Fibroblast of skin of left biceps (primary cell): Measurements from ENCODE around the gene TRPM8.

ENCODE experiments used
- DNase-seq, 2 experiments: peaks; one replicate each; pipeline ENCODE4 v3.0.0-alpha.2; 2013; ENCODE audit warnings: low read depth in 2 of 2

The TRPM8 gene

DNA sequence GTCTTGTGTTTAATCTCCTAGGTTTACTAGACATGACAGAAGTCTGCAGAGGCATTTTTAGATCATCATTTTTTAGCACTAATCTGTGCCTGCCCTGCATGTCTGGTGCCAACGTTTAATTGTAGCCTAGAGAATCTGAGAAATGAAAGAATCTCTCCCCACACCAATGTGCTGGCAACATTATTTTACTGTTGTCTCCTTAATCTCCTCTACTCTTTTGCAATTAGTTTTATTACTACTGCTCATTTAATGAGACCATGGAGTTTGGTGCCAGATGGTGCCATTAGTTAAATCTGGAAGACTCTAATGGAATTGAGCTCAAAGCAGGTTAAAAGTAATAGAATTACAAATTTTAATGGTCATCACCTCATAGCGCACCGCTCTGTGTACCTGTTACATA lies 129.3 kb downstream of the TRPM8 start:
- DNase-seq, result no peak

DNA sequence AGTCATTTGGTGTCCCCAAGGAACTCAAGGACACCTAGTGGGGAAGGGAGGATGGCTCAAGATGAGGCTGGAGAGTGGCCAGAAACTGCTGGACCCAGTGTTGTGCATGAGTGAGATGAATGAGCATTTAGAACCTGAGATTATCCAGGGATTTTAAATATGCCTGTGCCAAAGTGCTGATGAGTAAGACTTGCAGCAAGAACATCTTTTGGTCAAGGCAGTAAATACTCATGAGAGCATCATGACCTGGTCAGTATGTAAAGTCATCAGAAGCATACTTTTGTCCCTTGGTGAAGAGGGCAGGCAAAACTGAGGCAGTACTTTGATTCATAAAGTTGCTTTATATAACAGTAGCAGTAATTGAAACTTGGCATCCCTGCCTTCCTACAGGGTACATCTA lies 130.2 kb downstream of the TRPM8 start:
- no peak for DNase-seq

DNA sequence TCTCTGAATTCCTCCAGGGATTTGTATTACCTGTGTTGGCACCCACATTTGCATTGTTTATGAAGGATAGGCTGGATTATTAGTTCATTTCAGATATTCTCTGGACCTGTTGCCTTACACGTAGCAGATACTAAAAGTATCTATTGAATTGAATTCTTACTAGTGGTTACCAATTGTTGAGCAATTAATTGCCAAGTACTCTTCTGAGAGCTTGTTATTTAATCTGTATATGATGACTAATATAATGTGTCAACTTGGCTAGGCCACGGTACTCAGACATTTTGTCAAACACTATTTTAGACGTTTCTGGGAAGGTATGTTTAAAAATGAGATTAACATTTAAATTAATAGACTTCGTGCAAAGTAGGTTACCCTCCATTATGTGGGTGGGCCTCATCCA lies 130.9 kb downstream of the TRPM8 start:
- DNase-seq, result no peak

DNA sequence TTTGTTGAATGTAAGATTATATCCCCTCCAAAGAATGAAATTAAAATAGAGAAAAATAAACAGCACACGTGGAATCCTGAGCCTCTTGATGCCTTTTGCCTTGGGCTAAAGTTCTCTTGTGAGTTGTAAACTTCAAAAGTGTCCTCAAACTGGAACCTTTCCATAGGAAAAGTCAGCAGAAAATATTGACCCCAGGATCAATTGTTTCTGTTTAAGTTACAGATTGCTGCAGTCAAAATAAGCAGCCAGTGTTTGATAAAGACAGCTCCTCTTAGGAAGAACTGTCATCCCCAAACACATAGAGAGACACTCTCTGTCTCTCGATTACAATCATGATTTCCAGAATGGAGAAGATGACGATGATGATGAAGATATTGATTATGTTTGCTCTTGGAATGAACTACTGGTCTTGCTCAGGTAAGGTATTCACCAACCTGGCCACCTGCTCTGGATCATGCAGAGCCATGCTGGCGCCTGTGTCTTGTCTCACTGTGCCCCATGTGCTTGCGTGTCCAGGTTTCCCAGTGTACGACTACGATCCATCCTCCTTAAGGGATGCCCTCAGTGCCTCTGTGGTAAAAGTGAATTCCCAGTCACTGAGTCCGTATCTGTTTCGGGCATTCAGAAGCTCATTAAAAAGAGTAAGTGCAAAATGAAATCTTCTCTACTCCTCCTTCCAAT lies 133.4 kb downstream of the TRPM8 start, which contains the start of gene SPP2:
Gene SPP2 (plus strand): TSS at position 248 of the 681 bp plus-strand sequence. CDS start 85 bp downstream, at position 333.
- DNase-seq, result no peak

DNA sequence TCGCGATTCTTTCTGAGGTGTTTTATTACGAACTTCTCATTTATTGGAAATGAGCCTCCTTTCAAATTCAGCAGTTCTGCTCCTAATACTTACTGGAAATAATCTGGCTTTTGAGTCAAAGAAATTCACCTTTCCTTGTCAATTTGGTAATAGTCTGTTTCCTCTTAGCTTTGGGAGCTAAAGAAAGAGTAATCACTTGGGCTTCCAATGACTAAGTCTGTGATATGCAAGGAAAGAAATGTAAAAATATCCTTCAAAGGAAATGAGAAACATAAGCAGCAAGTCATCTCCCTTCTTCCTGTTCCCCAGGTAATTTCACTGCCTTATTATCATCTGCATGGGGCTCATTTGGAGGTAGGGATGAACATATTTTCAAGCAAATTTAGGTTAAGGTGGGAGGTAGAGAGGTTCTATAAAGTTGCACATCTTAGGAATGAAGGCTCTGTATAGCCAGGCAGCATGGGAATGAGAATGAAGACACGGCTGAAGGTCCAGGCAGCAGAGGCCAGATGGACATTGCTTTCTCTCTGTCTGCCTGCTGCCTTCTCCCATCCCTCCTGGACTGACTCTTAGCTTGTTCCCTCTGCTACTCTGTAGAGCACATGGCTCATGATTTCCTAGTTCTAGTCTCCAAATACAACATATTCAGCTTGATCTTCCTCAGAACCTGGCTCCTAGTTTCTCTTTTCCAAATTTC lies 134.3 kb downstream of the TRPM8 start:
- DNase-seq, result no peak

DNA sequence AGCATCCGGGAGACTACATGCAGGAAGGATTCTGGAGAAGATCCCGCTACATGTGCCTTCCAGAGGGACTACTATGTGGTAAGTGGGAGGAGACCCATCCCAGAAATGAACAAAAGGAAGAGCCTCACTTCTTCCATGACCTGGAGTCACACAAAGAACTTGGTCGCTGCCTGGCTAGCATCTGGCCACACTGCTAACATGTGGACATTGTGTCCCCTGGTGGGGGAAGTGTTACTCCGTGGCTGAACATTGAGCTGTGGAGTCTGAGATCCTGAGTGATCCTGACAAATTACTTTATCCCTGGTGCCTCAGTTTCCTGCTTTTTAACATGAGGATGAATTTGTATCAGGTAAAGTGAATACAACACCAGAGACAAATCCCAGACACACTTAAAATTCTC lies 141.7 kb downstream of the TRPM8 start:
- DNase-seq, result no peak

DNA sequence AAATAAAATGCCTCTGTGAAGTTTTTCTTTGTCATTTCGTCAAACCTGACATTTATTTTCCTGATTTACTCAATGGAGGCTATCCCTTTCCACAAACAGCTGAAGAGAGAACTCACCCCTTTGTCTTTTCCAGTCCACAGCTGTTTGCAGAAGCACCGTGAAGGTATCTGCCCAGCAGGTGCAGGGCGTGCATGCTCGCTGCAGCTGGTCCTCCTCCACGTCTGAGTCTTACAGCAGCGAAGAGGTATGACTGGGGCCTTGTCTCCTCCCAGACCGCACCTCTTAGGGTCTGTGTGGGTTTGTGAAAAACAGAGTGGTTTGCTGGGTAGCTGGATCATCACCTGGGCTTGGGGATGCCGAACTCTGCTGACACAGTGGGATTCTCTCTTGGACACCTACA lies 143.1 kb downstream of the TRPM8 start:
- no peak for DNase-seq

DNA sequence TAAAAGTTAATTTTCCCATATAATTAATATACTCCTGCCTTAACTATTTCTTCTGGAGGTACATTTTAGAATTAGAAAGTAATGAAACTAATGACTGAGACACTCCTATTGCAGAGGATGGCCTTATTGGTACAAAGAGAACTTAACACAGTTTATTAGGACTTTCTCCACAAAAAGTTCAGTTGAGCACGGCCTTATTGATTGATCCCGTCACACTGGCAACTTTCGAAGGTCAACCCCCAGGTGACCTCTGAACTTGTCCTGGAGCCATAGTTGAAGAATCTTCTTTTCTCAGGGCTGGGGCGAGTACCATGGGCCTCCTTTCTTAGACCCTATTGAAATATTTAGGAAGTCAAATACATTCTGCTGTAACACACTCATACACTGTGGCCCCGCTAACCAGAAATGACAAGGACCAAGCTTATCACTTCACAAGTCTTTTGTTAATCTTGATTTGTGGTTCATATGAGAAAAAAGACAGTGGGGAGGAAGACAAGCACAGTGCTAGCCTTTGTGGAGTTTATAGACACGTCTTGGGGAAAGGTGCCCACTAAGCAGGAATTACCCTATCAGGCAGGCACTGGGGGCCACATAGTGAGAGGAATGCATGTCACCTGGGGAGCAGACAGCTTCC lies 144.6 kb downstream of the TRPM8 start:
- no peak for DNase-seq

DNA sequence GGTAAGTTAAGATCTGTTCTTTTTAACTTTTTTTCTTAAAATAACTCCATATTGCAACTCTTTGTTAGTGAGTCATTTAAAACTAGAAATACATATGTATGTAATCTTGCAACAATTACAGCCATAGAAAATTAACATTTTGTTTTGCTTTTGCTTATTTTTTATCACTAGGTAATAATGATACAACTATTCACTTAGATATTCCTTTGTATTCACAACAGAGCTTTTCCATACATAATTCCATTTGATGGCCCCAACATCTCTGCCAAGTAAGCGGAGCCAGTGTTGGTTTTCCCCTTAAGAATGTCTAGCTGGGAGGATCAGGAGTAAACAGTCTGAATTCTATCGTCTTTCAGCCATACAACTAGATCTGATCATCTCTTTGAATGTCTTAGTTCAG lies 149.4 kb downstream of the TRPM8 start:
- no peak for DNase-seq
